Keratinocyte (primary cell): ENCODE results near the gene ARNT2. TPM values are rescaled to one million over a fixed set of nuclear protein-coding genes. Genes with fewer than 3 reads are reported as not detected.

Experiments
- DNase-seq: peaks from one replicate; pipeline ENCODE4 v3.0.0-alpha.2; 2011; ENCODE audit warnings: low read depth, missing footprints, low spot score
- FAIRE-seq: peaks from 2 replicates; lab custom pipeline; 2011; peaks lifted over from hg19 to GRCh38; lab: Jason Lieb, UNC
- H2AFZ ChIP-seq: 2 replicates; pipeline ENCODE4 v1.6.0; 2012; ENCODE audit warnings: low read length, control low read depth, inconsistent platforms; ENCODE audit not compliant: control insufficient read depth
- H3K27ac ChIP-seq: 2 replicates; pipeline ENCODE4 v1.5.1; 2011; ENCODE audit warnings: low read length; ENCODE audit not compliant: control insufficient read depth, insufficient read depth
- H3K27me3 ChIP-seq: 3 replicates; pipeline ENCODE4 v1.6.0; 2011; ENCODE audit warnings: low read length; ENCODE audit not compliant: control insufficient read depth, insufficient read depth; ENCODE audit errors: extremely low read depth
- H3K36me3 ChIP-seq, 2 experiments: 2 replicates in 1 of 2; 3 replicates in 1 of 2; pipeline ENCODE4 v1.5.1; 2011; ENCODE audit warnings: low read length in 2 of 2, mild to moderate bottlenecking in 1 of 2; ENCODE audit not compliant: control insufficient read depth in 2 of 2, insufficient read depth in 2 of 2; ENCODE audit errors: extremely low read depth in 1 of 2
- H3K4me1 ChIP-seq: 3 replicates; pipeline ENCODE4 v1.5.1; 2011; ENCODE audit warnings: low read length; ENCODE audit not compliant: control insufficient read depth, insufficient read depth; ENCODE audit errors: extremely low read depth
- H3K4me2 ChIP-seq: 3 replicates; pipeline ENCODE4 v1.6.0; 2011; ENCODE audit warnings: low read depth, low read length; ENCODE audit not compliant: control insufficient read depth, insufficient read depth; ENCODE audit errors: extremely low read depth
- H3K4me3 ChIP-seq, 3 experiments: fragments of 200-600 bp in 1 of 3; sonication (generic) in 1 of 3; 2 replicates in 2 of 3; 3 replicates in 1 of 3; pipeline ENCODE4 v1.5.1; 2011 to 2016; ENCODE audit warnings: low read length in 3 of 3, mild to moderate bottlenecking in 3 of 3, control low read depth in 2 of 3, inconsistent platforms in 1 of 3, low read depth in 1 of 3, mixed read lengths in 1 of 3, mixed run types in 1 of 3, moderate library complexity in 1 of 3; ENCODE audit not compliant: control insufficient read depth in 2 of 3, insufficient read depth in 2 of 3; ENCODE audit errors: extremely low read depth in 1 of 3
- H3K79me2 ChIP-seq: 2 replicates; pipeline ENCODE4 v1.6.0; 2012; ENCODE audit warnings: low read length; ENCODE audit not compliant: control insufficient read depth, insufficient read depth
- H3K9ac ChIP-seq: 3 replicates; pipeline ENCODE4 v1.6.0; 2011; ENCODE audit warnings: low read length; ENCODE audit not compliant: control insufficient read depth, insufficient read depth; ENCODE audit errors: extremely low read depth
- H3K9me1 ChIP-seq: 3 replicates; pipeline ENCODE4 v1.6.0; 2011; ENCODE audit warnings: low read length; ENCODE audit not compliant: control insufficient read depth, insufficient read depth; ENCODE audit errors: extremely low read depth
- H3K9me3 ChIP-seq: 2 replicates; pipeline ENCODE4 v1.5.1; 2012; ENCODE audit warnings: low read depth, low read length; ENCODE audit not compliant: control insufficient read depth
- H4K20me1 ChIP-seq: 3 replicates; pipeline ENCODE4 v1.6.0; 2011; ENCODE audit warnings: low read length; ENCODE audit not compliant: control insufficient read depth, insufficient read depth; ENCODE audit errors: extremely low read depth
- EZH2 ChIP-seq: IDR thresholded peaks from one replicate; pipeline ENCODE4 v1.6.1; 2012; ENCODE audit warnings: inconsistent platforms, mild to moderate bottlenecking, low read length, moderate library complexity
- dilution Hi-C: fragments of 300-500 bp; cut with MboI; formaldehyde crosslinking; loops from one replicate; pipeline ENCODE4 v1.7.0; 2020; ENCODE audit warnings: low sequenced_read_pairs; ENCODE audit not compliant: extremely low pct_ligation_motif_present
- polyA plus RNA-seq, 5 experiments: library from polyadenylated mRNA; depleted of rRNA in 3 of 5; stranded (reverse) in 3 of 5; stranded (forward) in 1 of 5; unstranded in 1 of 5; fragments of >200 nt; gene quantifications; 1 replicate in 1 of 5; 2 replicates in 3 of 5; 3 replicates in 1 of 5; pipeline versions ENCODE4 v1.2.1 to v1.2.3, GENCODE V29; 2011 to 2012; ENCODE audit warnings: missing spikeins in 2 of 5, low read depth in 1 of 5, low replicate concordance in 1 of 5
- TF ChIP-seq, protein P1 (sequence below), 3 experiments: IDR thresholded peaks in 1 of 3; conservative IDR thresholded peaks in 1 of 3; optimal IDR thresholded peaks in 1 of 3; 2 replicates in 2 of 3; 3 replicates in 1 of 3; pipeline versions ENCODE3 to v1.5.1; 2011; ENCODE audit warnings: low read length in 3 of 3, mild to moderate bottlenecking in 3 of 3, moderate library complexity in 2 of 3, control low read depth in 1 of 3, inconsistent platforms in 1 of 3; ENCODE audit not compliant: insufficient read depth in 2 of 3; ENCODE audit errors: extremely low read depth in 1 of 3

ARNT2 gene
- polyA plus RNA-seq, 1 donor (not counting 4 experiments of a cell fraction or from before 2014, with no cell fraction given): 0.16 TPM

DNA sequence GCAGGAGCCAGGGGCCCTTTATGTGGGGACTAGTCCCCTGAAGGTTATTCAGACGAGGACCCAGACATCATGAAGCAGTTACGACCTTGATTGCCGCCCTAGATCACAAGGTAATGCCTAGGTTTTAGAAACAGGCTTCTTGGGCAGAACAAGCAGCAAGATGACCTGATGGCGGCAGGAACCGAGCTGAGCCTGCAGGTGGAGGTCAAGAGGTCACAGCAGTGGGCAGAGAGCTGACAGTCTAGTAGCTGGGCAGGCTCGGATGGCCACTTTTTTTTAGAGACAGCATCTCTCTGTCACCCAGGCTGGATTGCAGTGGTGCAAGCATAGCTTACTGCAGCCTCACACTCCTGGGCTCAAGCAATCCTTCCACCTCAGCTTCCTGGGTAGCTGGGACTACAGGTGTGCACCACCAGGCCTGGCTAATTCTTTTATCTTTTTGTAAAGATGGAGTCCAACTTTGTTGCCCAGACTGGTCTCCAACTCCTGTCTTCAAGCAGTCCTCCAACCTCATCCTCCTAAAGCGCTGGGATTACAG, 207.4 kb downstream of the ARNT2 start:
- H3K36me3 ChIP-seq: no peaks in the 10 kb centered on the region
- H3K4me3 ChIP-seq: no peak overlapping the region
- H3K4me2 ChIP-seq: no peak overlapping the region
- H3K27me3 ChIP-seq: no peaks in the 10 kb centered on the region
- no peaks in the 10 kb centered on the region for H4K20me1 ChIP-seq
- dilution Hi-C loops: no loop called here
- H3K4me1 ChIP-seq: peaks cover 30% of the 10 kb centered on the region
- TF ChIP-seq, protein P1, sequence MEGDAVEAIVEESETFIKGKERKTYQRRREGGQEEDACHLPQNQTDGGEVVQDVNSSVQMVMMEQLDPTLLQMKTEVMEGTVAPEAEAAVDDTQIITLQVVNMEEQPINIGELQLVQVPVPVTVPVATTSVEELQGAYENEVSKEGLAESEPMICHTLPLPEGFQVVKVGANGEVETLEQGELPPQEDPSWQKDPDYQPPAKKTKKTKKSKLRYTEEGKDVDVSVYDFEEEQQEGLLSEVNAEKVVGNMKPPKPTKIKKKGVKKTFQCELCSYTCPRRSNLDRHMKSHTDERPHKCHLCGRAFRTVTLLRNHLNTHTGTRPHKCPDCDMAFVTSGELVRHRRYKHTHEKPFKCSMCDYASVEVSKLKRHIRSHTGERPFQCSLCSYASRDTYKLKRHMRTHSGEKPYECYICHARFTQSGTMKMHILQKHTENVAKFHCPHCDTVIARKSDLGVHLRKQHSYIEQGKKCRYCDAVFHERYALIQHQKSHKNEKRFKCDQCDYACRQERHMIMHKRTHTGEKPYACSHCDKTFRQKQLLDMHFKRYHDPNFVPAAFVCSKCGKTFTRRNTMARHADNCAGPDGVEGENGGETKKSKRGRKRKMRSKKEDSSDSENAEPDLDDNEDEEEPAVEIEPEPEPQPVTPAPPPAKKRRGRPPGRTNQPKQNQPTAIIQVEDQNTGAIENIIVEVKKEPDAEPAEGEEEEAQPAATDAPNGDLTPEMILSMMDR (optimal IDR thresholded peaks at IDR 0.05 in 1 of 3, IDR thresholded peaks at IDR 0.05 in 1 of 3, conservative IDR thresholded peaks at IDR 0.05 in 1 of 3; ENCODE audit: extremely low read depth in 1 of 3, insufficient read depth in 2 of 3, low read length in 3 of 3): no peak
- TF ChIP-seq EZH2: no peak
- H2AFZ ChIP-seq: no peak overlapping the region
- H3K9ac ChIP-seq: no peak overlapping the region
- H3K79me2 ChIP-seq: no peaks in the 10 kb centered on the region
- FAIRE-seq: no peak
- no peaks in the 10 kb centered on the region for H3K9me3 ChIP-seq
- no peaks in the 10 kb centered on the region for H3K9me1 ChIP-seq
- H3K27ac ChIP-seq: no peak overlapping the region
- no peak for DNase-seq

DNA sequence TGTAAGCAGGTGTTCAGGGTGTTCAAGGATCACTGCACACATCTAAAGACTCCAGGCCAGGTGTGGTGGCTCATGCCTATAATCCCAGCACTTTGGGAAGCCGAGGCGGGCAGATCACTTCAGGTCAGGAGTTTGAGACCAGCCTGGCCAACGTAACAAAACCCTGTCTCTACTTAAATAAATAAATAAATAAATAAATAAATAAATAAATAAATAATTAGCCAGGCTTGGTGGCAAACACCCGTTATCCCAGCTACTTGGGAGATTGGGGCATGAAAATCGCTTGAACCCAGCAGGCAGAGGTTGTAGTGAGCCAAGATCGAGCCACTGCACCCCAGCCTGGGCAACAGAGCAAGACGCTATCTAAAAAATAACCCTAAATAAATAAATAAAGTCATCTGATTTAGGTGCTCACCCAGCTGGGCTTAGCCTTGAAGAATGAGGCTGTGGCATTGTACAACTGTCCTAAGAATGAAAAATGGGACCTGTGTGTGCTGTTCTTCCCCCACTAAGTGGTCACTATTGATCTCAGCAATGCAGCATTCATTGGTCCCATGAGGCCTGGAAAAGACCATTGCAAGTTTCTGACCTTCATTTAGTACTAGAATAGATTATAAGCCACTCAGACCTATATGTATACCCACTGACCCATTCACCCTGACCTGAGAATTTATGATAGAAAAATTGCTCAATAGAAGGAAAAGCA, 208.1 kb downstream of the ARNT2 start:
- H3K27ac ChIP-seq: no peak overlapping the region
- H2AFZ ChIP-seq: no peak overlapping the region
- dilution Hi-C loops: no loop called here
- no peak for TF ChIP-seq EZH2
- TF ChIP-seq, protein P1 (optimal IDR thresholded peaks at IDR 0.05 in 1 of 3, IDR thresholded peaks at IDR 0.05 in 1 of 3, conservative IDR thresholded peaks at IDR 0.05 in 1 of 3; ENCODE audit: extremely low read depth in 1 of 3, insufficient read depth in 2 of 3, low read length in 3 of 3): no peak
- H4K20me1 ChIP-seq: no peaks in the 10 kb centered on the region
- no peaks in the 10 kb centered on the region for H3K9me1 ChIP-seq
- H3K4me1 ChIP-seq: peaks cover 30% of the 10 kb centered on the region
- H3K36me3 ChIP-seq: no peaks in the 10 kb centered on the region
- H3K79me2 ChIP-seq: no peaks in the 10 kb centered on the region
- H3K27me3 ChIP-seq: no peaks in the 10 kb centered on the region
- H3K9ac ChIP-seq: no peak overlapping the region
- H3K4me2 ChIP-seq: no peak overlapping the region
- no peak overlapping the region for H3K4me3 ChIP-seq
- no peaks in the 10 kb centered on the region for H3K9me3 ChIP-seq
- FAIRE-seq: no peak
- no peak for DNase-seq
